Lower leg skin (tissue), 3 donors: ENCODE results near the gene GOLGA6L7.
"Not testable (repeated sequence)": the region's sequence is repeated elsewhere in the genome, so short reads cannot be mapped to it uniquely, and the experiment has no call there.

ENCODE experiments used
- CTCF ChIP-seq, 3 donors: fragments of 450-650 bp; IDR thresholded peaks; one replicate each; pipeline ENCODE4 v1.5.1; 2016; ENCODE audit warnings: antibody characterized with exemption in 3 of 3, mild to moderate bottlenecking in 3 of 3, moderate library complexity in 2 of 3
- POLR2A ChIP-seq, 2 donors: fragments of 450-650 bp; IDR thresholded peaks; one replicate each; pipeline ENCODE4 v1.6.1; 2016 to 2017; ENCODE audit warnings: antibody characterized with exemption in 2 of 2, mild to moderate bottlenecking in 1 of 2, moderate library complexity in 1 of 2

DNA sequence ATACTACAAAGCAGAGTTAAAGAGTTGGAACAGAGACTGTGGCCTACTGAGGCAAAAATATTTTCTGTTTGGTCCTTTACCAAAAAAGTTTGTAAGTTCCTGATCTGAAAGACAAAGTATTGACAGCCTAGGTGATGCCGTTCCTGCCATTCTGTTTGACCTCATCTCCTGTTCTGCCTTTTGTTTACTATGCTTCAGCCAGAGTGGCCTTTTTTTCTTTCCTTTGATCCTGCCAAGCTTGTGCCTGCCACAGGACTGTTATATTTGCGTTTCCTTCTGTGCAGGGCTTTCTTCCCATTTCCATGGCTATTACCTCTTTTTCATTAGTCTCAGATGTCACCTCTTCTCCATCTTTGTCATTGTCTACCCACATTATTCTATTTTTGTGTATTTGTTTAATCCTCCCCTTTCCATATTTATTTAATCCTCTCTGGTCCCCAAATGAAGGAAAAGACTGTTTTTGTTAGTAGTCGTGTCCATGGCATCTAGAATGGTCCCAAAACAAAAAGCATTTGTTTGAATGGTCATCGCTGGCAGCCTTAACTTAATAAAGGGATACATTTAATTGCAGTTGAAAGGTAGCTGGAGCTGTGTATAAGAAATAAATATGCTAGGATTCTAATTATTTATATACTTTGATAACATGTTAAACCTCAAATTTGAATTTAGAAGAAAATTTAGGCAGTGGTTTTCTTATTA, 36.4 kb downstream of the GOLGA6L7 start:
- TF ChIP-seq CTCF, POLR2A (IDR thresholded peaks at IDR 0.05): not testable (repeated sequence)
